Panc1 (cell line): Measurements from ENCODE around the gene SHOX. TPM values are rescaled to one million over a fixed set of nuclear protein-coding genes. Genes with fewer than 3 reads are reported as not detected.
"Not testable (repeated sequence)": the region's sequence is repeated elsewhere in the genome, so short reads cannot be mapped to it uniquely, and the experiment has no call there.

Experiments used
- ATAC-seq: fragments of 200-7000 bp; cut with Tn5 transposase; 2 replicates; pipeline ENCODE4 v1.9.1; 2020; ENCODE audit warnings: mild to moderate bottlenecking, moderate library complexity
- BruUV-seq: library from RNA; stranded (reverse); fragments of 400-500 nt; replicated peaks from 2 replicates; lab custom pipeline; 2021; lab: Mats Ljungman, UMichigan
- CTCF ChIA-PET: fragments of 300-600 bp; sonication (Branson Sonifier 250); formaldehyde crosslinking; loops from one replicate; lab custom pipeline; 2022; ENCODE audit warnings: antibody characterized with exemption; lab: Charles Lee
- POLR2A ChIA-PET: fragments of 300-600 bp; sonication (Branson Sonifier 250); formaldehyde crosslinking; loops from one replicate; lab custom pipeline; 2022; ENCODE audit warnings: antibody characterized with exemption; lab: Charles Lee
- DNase-seq: peaks from one replicate; pipeline ENCODE4 v3.0.0-alpha.2; 2010; ENCODE audit warnings: low read depth, low spot score
- H3K27ac ChIP-seq: 2 replicates; pipeline ENCODE4 v1.5.1; 2011; ENCODE audit warnings: mild to moderate bottlenecking, low read length, inconsistent platforms
- H3K27me3 ChIP-seq: fragments of 200-500 bp; sonication (Bioruptor generic); 2 replicates; pipeline ENCODE4 v1.6.0; 2014; ENCODE audit warnings: low read length, inconsistent platforms; ENCODE audit not compliant: control insufficient read depth, insufficient read depth
- H3K36me3 ChIP-seq: fragments of 200-500 bp; sonication (Bioruptor generic); 2 replicates; pipeline ENCODE4 v1.5.1; 2014; ENCODE audit warnings: inconsistent platforms, mild to moderate bottlenecking, low read length, moderate library complexity; ENCODE audit not compliant: control insufficient read depth, insufficient read depth
- H3K4me1 ChIP-seq: 2 replicates; pipeline ENCODE4 v1.5.1; 2011; ENCODE audit warnings: inconsistent platforms, mild to moderate bottlenecking, low read length, moderate library complexity; ENCODE audit not compliant: control insufficient read depth, insufficient read depth
- H3K4me3 ChIP-seq, 2 experiments: 2 replicates each; pipeline ENCODE4 v1.5.1; 2011 to 2012; ENCODE audit warnings: low read depth in 2 of 2, low read length in 2 of 2, mild to moderate bottlenecking in 2 of 2, inconsistent platforms in 1 of 2, moderate library complexity in 1 of 2
- H3K9me3 ChIP-seq: fragments of 200-500 bp; sonication (Bioruptor generic); 2 replicates; pipeline ENCODE4 v1.5.1; 2014; ENCODE audit warnings: low read depth, mild to moderate bottlenecking, inconsistent platforms, low read length, moderate library complexity; ENCODE audit not compliant: control insufficient read depth, insufficient read depth
- POLR2AphosphoS5 ChIP-seq: IDR thresholded peaks from 2 replicates; pipeline ENCODE4 v1.6.1; 2012; ENCODE audit warnings: mild to moderate bottlenecking, low read depth, low read length, moderate library complexity
- SIN3A ChIP-seq: IDR thresholded peaks from 2 replicates; pipeline ENCODE4 v1.6.1; 2012; ENCODE audit warnings: low read depth, mild to moderate bottlenecking, low read length, moderate library complexity, borderline replicate concordance; ENCODE audit not compliant: insufficient read depth
- TCF7L2 ChIP-seq: IDR thresholded peaks from 2 replicates; pipeline ENCODE4 v1.6.1; 2011; ENCODE audit warnings: mild to moderate bottlenecking, low read depth, low read length, inconsistent platforms
- in situ Hi-C: cut with HindIII; loops from 2 replicates; pipeline ENCODE4 v1.10.0; 2016; ENCODE audit warnings: low sequenced_read_pairs, low pct_unique_long_range_greater_than_20kb
- intact Hi-C: fragments of 100-400 bp; cut with micrococcal nuclease; formaldehyde crosslinking; loops from one replicate; pipeline ENCODE4 v1.10.0; 2022; ENCODE audit not compliant: unreplicated experiment
- total RNA-seq: library from RNA; stranded (reverse); gene quantifications from one replicate; pipeline ENCODE4 v1.2.1, GENCODE V29; 2021; ENCODE audit not compliant: unreplicated experiment
- TF ChIP-seq, protein P1 (sequence below): fragments of 450-650 bp; IDR thresholded peaks from 2 replicates; pipeline ENCODE4 v1.5.1; 2017; ENCODE audit warnings: mild to moderate bottlenecking
- TF ChIP-seq, protein P2 (sequence below), 2 experiments: IDR thresholded peaks; 2 replicates each; pipeline ENCODE4 v1.6.1; 2011 to 2012; ENCODE audit warnings: low read depth in 2 of 2, control low read depth in 1 of 2, low read length in 1 of 2, mild to moderate bottlenecking in 1 of 2, moderate library complexity in 1 of 2; ENCODE audit not compliant: insufficient read depth in 1 of 2

SHOX gene
- total RNA-seq, 1 experiment from 2014 or later: not detected

GRCh38 chrX:604616-605015, 26.0 kb upstream of the SHOX start:
- CTCF ChIA-PET, H3K4me1 ChIP-seq, DNase-seq, H3K4me3 ChIP-seq, ATAC-seq, H3K27ac ChIP-seq, H3K27me3 ChIP-seq, H3K36me3 ChIP-seq, H3K9me3 ChIP-seq, BruUV-seq, in situ Hi-C loops, intact Hi-C loops, POLR2A ChIA-PET: not testable (repeated sequence)

GRCh38 chrX:608088-608487, 22.5 kb upstream of the SHOX start:
- in situ Hi-C loops, H3K9me3 ChIP-seq, intact Hi-C loops, POLR2A ChIA-PET, CTCF ChIA-PET, DNase-seq, ATAC-seq, H3K27me3 ChIP-seq, H3K4me3 ChIP-seq, H3K27ac ChIP-seq, BruUV-seq, H3K36me3 ChIP-seq, H3K4me1 ChIP-seq: not testable (repeated sequence)

- ATAC-seq (no peak), DNase-seq (no peak)
- TF ChIP-seq TCF7L2: no peak
- TF ChIP-seq, protein P1, sequence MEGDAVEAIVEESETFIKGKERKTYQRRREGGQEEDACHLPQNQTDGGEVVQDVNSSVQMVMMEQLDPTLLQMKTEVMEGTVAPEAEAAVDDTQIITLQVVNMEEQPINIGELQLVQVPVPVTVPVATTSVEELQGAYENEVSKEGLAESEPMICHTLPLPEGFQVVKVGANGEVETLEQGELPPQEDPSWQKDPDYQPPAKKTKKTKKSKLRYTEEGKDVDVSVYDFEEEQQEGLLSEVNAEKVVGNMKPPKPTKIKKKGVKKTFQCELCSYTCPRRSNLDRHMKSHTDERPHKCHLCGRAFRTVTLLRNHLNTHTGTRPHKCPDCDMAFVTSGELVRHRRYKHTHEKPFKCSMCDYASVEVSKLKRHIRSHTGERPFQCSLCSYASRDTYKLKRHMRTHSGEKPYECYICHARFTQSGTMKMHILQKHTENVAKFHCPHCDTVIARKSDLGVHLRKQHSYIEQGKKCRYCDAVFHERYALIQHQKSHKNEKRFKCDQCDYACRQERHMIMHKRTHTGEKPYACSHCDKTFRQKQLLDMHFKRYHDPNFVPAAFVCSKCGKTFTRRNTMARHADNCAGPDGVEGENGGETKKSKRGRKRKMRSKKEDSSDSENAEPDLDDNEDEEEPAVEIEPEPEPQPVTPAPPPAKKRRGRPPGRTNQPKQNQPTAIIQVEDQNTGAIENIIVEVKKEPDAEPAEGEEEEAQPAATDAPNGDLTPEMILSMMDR: no peak
- no peak for TF ChIP-seq POLR2AphosphoS5
- TF ChIP-seq SIN3A: no peak
- TF ChIP-seq, protein P2, sequence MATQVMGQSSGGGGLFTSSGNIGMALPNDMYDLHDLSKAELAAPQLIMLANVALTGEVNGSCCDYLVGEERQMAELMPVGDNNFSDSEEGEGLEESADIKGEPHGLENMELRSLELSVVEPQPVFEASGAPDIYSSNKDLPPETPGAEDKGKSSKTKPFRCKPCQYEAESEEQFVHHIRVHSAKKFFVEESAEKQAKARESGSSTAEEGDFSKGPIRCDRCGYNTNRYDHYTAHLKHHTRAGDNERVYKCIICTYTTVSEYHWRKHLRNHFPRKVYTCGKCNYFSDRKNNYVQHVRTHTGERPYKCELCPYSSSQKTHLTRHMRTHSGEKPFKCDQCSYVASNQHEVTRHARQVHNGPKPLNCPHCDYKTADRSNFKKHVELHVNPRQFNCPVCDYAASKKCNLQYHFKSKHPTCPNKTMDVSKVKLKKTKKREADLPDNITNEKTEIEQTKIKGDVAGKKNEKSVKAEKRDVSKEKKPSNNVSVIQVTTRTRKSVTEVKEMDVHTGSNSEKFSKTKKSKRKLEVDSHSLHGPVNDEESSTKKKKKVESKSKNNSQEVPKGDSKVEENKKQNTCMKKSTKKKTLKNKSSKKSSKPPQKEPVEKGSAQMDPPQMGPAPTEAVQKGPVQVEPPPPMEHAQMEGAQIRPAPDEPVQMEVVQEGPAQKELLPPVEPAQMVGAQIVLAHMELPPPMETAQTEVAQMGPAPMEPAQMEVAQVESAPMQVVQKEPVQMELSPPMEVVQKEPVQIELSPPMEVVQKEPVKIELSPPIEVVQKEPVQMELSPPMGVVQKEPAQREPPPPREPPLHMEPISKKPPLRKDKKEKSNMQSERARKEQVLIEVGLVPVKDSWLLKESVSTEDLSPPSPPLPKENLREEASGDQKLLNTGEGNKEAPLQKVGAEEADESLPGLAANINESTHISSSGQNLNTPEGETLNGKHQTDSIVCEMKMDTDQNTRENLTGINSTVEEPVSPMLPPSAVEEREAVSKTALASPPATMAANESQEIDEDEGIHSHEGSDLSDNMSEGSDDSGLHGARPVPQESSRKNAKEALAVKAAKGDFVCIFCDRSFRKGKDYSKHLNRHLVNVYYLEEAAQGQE (IDR thresholded peaks at IDR 0.05; ENCODE audit: insufficient read depth in 1 of 2, low read depth in 2 of 2, low read length in 1 of 2): no peak
- Histone ChIP-seq H3K27me3 (no peaks in the 10 kb centered on the region), H3K36me3 (no peaks in the 10 kb centered on the region), H3K27ac (no peak overlapping the region), H3K4me3 (no peak overlapping the region), H3K9me3 (no peaks in the 10 kb centered on the region), H3K4me1 (no peaks in the 10 kb centered on the region)
- BruUV-seq: no TSS peak
- ChIA-PET POLR2A (no interaction called here), CTCF (no interaction called here)
- intact Hi-C loops: no loop called here
- in situ Hi-C loops: no loop called here
Observed at GRCh38 chrX:614136-614535, 16.5 kb upstream of the SHOX start.
